ENCODE measurements around the gene PIP4K2A.

DNA sequence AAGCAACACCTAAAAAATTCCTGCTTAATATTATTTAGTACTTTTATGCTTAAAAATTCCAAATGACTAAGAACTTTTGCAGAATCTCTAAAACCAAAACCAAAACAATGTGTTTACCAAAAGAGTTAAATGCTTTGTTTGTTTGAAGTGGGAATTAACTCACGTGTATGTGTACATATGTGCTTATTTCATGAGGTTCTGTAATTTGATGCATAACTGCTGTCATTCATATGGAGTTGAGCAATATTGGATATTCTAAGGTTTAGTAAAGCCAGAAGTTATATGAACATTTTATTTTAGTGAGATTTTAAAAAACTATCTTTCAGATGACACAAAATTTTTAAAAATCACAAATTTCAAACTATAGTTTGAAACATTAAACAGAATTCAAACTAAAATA lies 157.1 kb downstream of the PIP4K2A start:
- TF ChIP-seq FOXM1 (IDR thresholded peaks at IDR 0.05; ENCODE audit: borderline replicate concordance) (no peak), LEF1 (IDR thresholded peaks at IDR 0.05; ENCODE audit: borderline replicate concordance) (no peak), FOXK2 (IDR thresholded peaks at IDR 0.05) (no peak), SUZ12 (IDR thresholded peaks at IDR 0.05) (no peak), SP1 (IDR thresholded peaks at IDR 0.05) (no peak), FOXA1 (IDR thresholded peaks at IDR 0.05) (no peak), BHLHE40 (IDR thresholded peaks at IDR 0.05; ENCODE audit: borderline replicate concordance) (no peak), ELF4 (IDR thresholded peaks at IDR 0.05) (no peak), ZNF384 (IDR thresholded peaks at IDR 0.05) (no peak), NFRKB (IDR thresholded peaks at IDR 0.05) (no peak), ARNT (IDR thresholded peaks at IDR 0.05) (no peak)

Data from HEK293T (cell line).